ENCODE measurements around the gene NCKAP5. TPM values are rescaled to one million over a fixed set of nuclear protein-coding genes. Genes with fewer than 3 reads are reported as not detected.

The NCKAP5 gene
- total and polyA plus RNA-seq, 2 of the 13 experiments (the other 11 are each of a cell fraction or from before 2014, with no cell fraction given): 0.01 TPM; not detected in 1

DNA sequence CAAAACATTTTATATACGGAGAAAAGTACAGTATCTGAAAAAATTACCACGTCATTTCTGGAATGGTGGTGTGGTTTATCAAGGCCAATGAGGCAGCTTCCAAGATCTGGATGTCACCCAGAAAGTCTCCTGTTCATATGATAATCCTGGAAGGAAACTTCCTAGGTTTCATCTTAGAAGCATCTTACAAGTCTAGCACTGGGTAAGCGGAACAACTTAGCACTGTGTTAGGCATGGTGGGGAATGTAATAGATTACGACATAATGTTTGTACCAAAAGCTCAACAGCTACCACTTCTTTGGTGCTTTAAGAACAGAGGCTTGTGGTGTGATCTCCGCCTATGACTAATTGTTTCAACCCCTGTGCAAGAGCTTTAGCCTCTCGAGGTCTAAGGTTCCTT, 835.2 kb downstream of the NCKAP5 start:
- Histone ChIP-seq H3K36me3 (replicated peaks in 1 of 2; ENCODE audit: control insufficient read depth in 1 of 2, insufficient read depth in 2 of 2, low read length in 2 of 2) (no peaks in the 10 kb centered on the region), H3K27ac (ENCODE audit: extremely low read length, insufficient read depth, low read length) (no peak overlapping the region), H3K9ac (ENCODE audit: insufficient read depth, low read depth, low read length) (no peak overlapping the region), H3K4me1 (ENCODE audit: insufficient read depth, low read length) (no peaks in the 10 kb centered on the region), H2AFZ (ENCODE audit: low read length) (no peak overlapping the region), H3K79me2 (ENCODE audit: insufficient read depth, low read length) (no peaks in the 10 kb centered on the region), H3K27me3 (ENCODE audit: control insufficient read depth in 1 of 2, insufficient read depth in 2 of 2, low read length in 2 of 2) (no peaks in the 10 kb centered on the region), H3K9me3 (ENCODE audit: low read length) (peaks cover 50% of the 10 kb centered on the region; the same call in 1 of the 2 replicates), H4K20me1 (ENCODE audit: insufficient read depth, low read length) (no peaks in the 10 kb centered on the region), H3K4me2 (ENCODE audit: low read depth, low read length) (no peak overlapping the region), H3K4me3 (replicated peaks in 1 of 3; ENCODE audit: insufficient read depth in 1 of 3, low read depth in 2 of 3, low read length in 3 of 3) (no peak overlapping the region)
- FAIRE-seq: no peak
- WGBS (ENCODE audit: low lambda C conversion rate): 38% methylated on average over 6 of the region's 6 CpGs
- DNase-seq (ENCODE audit: low spot score): no peak
- TF ChIP-seq, protein P1, sequence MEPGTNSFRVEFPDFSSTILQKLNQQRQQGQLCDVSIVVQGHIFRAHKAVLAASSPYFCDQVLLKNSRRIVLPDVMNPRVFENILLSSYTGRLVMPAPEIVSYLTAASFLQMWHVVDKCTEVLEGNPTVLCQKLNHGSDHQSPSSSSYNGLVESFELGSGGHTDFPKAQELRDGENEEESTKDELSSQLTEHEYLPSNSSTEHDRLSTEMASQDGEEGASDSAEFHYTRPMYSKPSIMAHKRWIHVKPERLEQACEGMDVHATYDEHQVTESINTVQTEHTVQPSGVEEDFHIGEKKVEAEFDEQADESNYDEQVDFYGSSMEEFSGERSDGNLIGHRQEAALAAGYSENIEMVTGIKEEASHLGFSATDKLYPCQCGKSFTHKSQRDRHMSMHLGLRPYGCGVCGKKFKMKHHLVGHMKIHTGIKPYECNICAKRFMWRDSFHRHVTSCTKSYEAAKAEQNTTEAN (CRISPR knock-in tag; conservative IDR thresholded peaks at IDR 0.05): no peak
- 0 out of 2 replicates have a peak, but pooled peaks have one; percentile 20 for TF ChIP-seq CEBPB (IDR thresholded peaks at IDR 0.05; ENCODE audit: borderline replicate concordance, low read depth, low read length)
- CTCF ChIA-PET (ENCODE audit: low intra/inter-chr PET ratio, low total read pairs): no interaction called here
- in situ Hi-C loops (cut with HindIII; ENCODE audit: extremely low pct_ligation_motif_present, low pct_unique_long_range_greater_than_20kb) (no loop called here), intact Hi-C loops (cut with micrococcal nuclease; ENCODE audit: unreplicated experiment) (loop anchor here (5.0 kb wide), 1 partner anchor 799 kb away; no protein-coding TSS in a partner anchor)
- no TSS peak for BruUV-seq (replicated peaks)
- POLR2A ChIA-PET: no interaction called here
- ATAC-seq: no peak

DNA sequence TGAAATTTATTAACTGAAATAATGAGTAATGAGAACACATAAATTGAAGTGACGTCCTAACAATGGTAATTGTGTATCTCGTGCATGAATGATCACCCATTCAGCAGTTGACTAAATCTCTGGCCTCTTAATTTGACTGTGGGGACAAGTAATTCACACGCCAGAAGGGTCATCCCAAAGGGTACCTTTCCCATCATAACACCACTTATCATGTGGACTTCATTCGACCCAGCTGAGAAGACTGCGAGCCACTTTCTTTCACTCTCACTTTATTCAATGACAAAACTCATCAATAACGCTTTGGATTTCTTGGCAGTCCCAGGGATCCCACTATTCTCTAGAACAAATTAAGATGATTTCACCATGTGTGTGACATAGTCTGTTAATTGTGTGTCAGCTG, 835.6 kb downstream of the NCKAP5 start:
- H3K27ac ChIP-seq (ENCODE audit: extremely low read length, insufficient read depth, low read length): no peak overlapping the region
- no peaks in the 10 kb centered on the region for H3K79me2 ChIP-seq (ENCODE audit: insufficient read depth, low read length)
- ChIA-PET CTCF (ENCODE audit: low intra/inter-chr PET ratio, low total read pairs) (no interaction called here), POLR2A (no interaction called here)
- 42% methylated on average over 6 of the region's 6 CpGs for WGBS (ENCODE audit: low lambda C conversion rate)
- TF ChIP-seq EP300 (IDR thresholded peaks at IDR 0.05; ENCODE audit: low read depth in 2 of 2, low read length in 2 of 2): no peak
- TF ChIP-seq EP300 (CRISPR knock-in tag; IDR thresholded peaks at IDR 0.05; ENCODE audit: borderline replicate concordance): no peak
- TF ChIP-seq JUND (CRISPR knock-in tag; IDR thresholded peaks at IDR 0.05): no peak
- TF ChIP-seq ARNT2 (CRISPR knock-in tag; IDR thresholded peaks at IDR 0.05; ENCODE audit: low read depth): no peak
- TF ChIP-seq, protein P2, sequence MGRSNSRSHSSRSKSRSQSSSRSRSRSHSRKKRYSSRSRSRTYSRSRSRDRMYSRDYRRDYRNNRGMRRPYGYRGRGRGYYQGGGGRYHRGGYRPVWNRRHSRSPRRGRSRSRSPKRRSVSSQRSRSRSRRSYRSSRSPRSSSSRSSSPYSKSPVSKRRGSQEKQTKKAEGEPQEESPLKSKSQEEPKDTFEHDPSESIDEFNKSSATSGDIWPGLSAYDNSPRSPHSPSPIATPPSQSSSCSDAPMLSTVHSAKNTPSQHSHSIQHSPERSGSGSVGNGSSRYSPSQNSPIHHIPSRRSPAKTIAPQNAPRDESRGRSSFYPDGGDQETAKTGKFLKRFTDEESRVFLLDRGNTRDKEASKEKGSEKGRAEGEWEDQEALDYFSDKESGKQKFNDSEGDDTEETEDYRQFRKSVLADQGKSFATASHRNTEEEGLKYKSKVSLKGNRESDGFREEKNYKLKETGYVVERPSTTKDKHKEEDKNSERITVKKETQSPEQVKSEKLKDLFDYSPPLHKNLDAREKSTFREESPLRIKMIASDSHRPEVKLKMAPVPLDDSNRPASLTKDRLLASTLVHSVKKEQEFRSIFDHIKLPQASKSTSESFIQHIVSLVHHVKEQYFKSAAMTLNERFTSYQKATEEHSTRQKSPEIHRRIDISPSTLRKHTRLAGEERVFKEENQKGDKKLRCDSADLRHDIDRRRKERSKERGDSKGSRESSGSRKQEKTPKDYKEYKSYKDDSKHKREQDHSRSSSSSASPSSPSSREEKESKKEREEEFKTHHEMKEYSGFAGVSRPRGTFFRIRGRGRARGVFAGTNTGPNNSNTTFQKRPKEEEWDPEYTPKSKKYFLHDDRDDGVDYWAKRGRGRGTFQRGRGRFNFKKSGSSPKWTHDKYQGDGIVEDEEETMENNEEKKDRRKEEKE (IDR thresholded peaks at IDR 0.05): no peak
- no peak for TF ChIP-seq GATAD2A (CRISPR knock-in tag; IDR thresholded peaks at IDR 0.05)
- TF ChIP-seq, protein P3, sequence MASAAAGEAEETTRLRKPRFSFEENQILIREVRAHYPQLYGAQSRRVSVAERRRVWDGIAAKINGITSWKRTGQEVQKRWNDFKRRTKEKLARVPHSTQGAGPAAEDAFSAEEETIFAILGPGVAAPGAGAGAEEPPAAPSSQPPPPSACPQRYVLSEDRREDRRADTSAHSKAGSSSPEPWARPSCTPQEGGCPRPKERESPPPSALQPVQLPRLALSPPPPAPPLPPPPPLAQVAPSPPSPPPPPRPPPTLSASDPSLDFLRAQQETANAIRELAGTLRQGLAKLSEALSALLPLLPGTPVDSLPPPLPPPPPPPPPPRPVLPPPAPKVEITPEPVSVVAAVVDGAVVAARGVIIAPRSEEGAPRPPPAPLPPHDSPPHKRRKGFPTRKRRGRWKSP (CRISPR knock-in tag; IDR thresholded peaks at IDR 0.05): no peak
- TF ChIP-seq, protein P4, sequence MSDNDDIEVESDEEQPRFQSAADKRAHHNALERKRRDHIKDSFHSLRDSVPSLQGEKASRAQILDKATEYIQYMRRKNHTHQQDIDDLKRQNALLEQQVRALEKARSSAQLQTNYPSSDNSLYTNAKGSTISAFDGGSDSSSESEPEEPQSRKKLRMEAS (IDR thresholded peaks at IDR 0.05): no peak
- TF ChIP-seq TSC22D2 (CRISPR knock-in tag; IDR thresholded peaks at IDR 0.05; ENCODE audit: borderline replicate concordance): no peak
- ATAC-seq (no peak), FAIRE-seq (no peak), DNase-seq (ENCODE audit: low spot score) (no peak)
- no peak overlapping the region for H3K9ac ChIP-seq (ENCODE audit: insufficient read depth, low read depth, low read length)
- BruUV-seq (replicated peaks): no TSS peak
- H3K4me3 ChIP-seq (replicated peaks in 1 of 3; ENCODE audit: insufficient read depth in 1 of 3, low read depth in 2 of 3, low read length in 3 of 3): no peak overlapping the region
- intact Hi-C loops (cut with micrococcal nuclease; ENCODE audit: unreplicated experiment): loop anchor here (5.0 kb wide), 1 partner anchor 800 kb away; no protein-coding TSS in a partner anchor
- in situ Hi-C loops (cut with HindIII; ENCODE audit: extremely low pct_ligation_motif_present, low pct_unique_long_range_greater_than_20kb): no loop called here
- peaks cover 46% of the 10 kb centered on the region; the same call in 1 of the 2 replicates for H3K9me3 ChIP-seq (ENCODE audit: low read length)
- no peak overlapping the region for H3K4me2 ChIP-seq (ENCODE audit: low read depth, low read length)
- H2AFZ ChIP-seq (ENCODE audit: low read length): no peak overlapping the region
- H3K4me1 ChIP-seq (ENCODE audit: insufficient read depth, low read length): no peaks in the 10 kb centered on the region
- no peaks in the 10 kb centered on the region for H4K20me1 ChIP-seq (ENCODE audit: insufficient read depth, low read length)
- no peaks in the 10 kb centered on the region for H3K27me3 ChIP-seq (ENCODE audit: control insufficient read depth in 1 of 2, insufficient read depth in 2 of 2, low read length in 2 of 2)
- no peaks in the 10 kb centered on the region for H3K36me3 ChIP-seq (replicated peaks in 1 of 2; ENCODE audit: control insufficient read depth in 1 of 2, insufficient read depth in 2 of 2, low read length in 2 of 2)

Data from HepG2 (cell line).